Stimulated activated naive CD8-positive, alpha-beta T cell treated with anti-CD3 and anti-CD28 coated beads, Interleukin-15, amount 100 ng/mL, for 72 hours (primary cell): Measurements from ENCODE around the gene PRR12.

Experiments
- ATAC-seq: fragments of 150-1000 bp; cut with Tn5 transposase; 2 replicates; pipeline ENCODE4 v1.10.0; 2021; ENCODE audit warnings: mild to moderate bottlenecking, moderate library complexity
- DNase-seq, 2 donors: peaks; one replicate each; pipeline ENCODE4 v3.0.0; 2021 to 2022
- H3K27ac Mint-ChIP-seq, 2 donors: one replicate each; pipeline ENCODE4 v1.8.0; 2022; ENCODE audit warnings: mild to moderate bottlenecking in 2 of 2, mixed read lengths in 2 of 2, moderate library complexity in 2 of 2
- H3K27me3 Mint-ChIP-seq: one replicate; pipeline ENCODE4 v1.8.0; 2022; ENCODE audit warnings: mixed read lengths
- H3K4me1 Mint-ChIP-seq: one replicate; pipeline ENCODE4 v1.8.0; 2022; ENCODE audit warnings: mild to moderate bottlenecking, mixed read lengths
- H3K4me3 Mint-ChIP-seq, 2 donors: one replicate each; pipeline ENCODE4 v1.8.0; 2022; ENCODE audit warnings: mild to moderate bottlenecking in 2 of 2, mixed read lengths in 2 of 2, moderate library complexity in 1 of 2
- H3K9me3 Mint-ChIP-seq, 2 donors: one replicate each; pipeline ENCODE4 v1.8.0; 2022; ENCODE audit warnings: mixed read lengths in 2 of 2

The PRR12 gene

DNA sequence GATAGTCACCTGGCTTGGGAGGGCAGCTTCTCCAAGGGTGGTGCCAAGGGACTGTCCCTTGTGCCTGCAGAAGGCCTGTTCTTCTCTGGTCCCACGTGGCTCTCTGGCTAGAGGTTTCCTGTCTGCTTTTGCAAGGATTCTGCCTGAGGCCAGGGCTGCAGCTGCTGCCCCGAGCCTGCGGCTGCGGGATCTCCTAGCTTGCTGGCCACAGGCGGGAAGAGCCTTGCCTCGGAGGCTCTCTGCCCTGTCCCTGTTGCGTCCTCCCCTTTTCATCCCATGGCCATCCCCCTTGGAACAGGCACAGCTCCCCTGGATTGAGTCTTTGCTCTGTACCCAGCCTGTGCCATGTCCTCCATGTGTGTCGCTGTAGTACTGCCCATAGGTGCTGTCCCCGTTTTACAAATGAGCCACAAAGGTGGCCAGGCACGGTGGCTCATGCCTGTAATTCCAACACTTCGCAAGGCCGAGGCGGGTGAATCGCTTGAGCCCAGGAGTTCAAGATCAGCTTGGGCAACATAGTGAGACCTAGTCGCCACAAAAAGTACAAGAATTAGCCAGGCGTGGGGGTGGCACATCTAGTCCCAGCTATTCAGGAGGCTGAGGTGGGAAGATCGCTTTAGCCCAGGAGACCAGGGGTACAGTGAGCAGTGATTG is 65.6 kb downstream of the PRR12 start:
- Mint-ChIP-seq H3K27me3 (no peaks in the 10 kb centered on the region), H3K4me1 (peaks cover 25% of the 10 kb centered on the region), H3K9me3 (no peaks in the 10 kb centered on the region), H3K27ac (peak overlapping the region in 1 of 2 donors; percentile 58), H3K4me3 (no peak overlapping the region)
- DNase-seq, result no peak
- ATAC-seq, result no peak

DNA sequence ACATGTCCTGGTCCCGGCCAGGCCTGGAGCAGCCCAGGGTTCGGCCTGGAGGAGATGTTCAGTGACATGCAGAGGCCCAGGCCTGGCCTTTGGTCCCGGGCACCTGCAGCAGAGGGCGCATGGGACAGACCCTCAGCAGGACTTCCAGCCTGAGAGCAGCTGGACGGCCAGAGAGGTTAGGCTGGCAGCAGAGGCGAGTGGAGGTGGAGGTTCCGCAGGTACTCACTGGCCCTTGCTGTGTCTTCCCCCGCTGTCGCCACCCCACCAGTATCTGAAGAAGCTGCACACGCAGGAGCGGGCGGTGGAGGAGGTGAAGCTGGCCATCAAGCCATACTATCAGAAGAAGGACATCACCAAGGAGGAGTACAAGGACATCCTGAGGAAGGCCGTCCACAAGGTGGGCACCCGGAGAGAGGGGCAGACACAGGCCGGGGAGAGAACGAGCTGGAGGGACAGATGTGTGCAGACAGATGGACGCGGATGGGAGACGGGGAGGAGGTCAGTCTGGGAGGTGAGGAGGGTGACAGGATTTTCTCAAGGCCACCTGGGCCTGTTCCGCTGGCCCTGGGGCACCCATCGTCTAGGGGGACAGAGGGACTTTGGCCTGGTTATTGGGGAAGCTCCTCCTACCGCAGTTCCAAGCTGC is 66.6 kb downstream of the PRR12 start:
- Mint-ChIP-seq H3K4me1 (peaks cover 29% of the 10 kb centered on the region), H3K9me3 (no peaks in the 10 kb centered on the region), H3K4me3 (no peak overlapping the region), H3K27me3 (no peaks in the 10 kb centered on the region), H3K27ac (peak overlapping the region in 1 of 2 donors; percentile 85)
- DNase-seq (no peak), ATAC-seq (no peak)

DNA sequence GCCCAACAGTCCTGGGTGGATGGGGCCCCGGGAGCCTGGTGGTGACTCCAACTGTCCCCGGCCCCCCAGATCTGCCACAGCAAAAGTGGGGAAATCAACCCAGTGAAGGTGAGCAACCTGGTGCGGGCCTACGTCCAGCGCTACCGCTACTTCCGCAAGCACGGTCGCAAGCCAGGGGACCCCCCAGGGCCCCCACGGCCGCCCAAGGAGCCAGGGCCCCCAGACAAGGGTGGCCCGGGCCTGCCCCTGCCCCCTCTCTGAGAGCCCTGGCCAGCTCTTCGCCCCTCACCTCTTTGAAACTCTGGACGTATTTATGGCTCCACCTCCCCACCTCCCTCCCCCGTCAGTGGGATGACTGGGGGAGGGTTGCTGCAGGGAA is 67.1 kb downstream of the PRR12 start:
- H3K4me1 Mint-ChIP-seq, result peaks cover 34% of the 10 kb centered on the region
- H3K27me3 Mint-ChIP-seq, result no peaks in the 10 kb centered on the region
- no peak overlapping the region for H3K4me3 Mint-ChIP-seq
- no peak for DNase-seq
- no peak for ATAC-seq
- no peak overlapping the region for H3K27ac Mint-ChIP-seq
- H3K9me3 Mint-ChIP-seq, result no peaks in the 10 kb centered on the region

DNA sequence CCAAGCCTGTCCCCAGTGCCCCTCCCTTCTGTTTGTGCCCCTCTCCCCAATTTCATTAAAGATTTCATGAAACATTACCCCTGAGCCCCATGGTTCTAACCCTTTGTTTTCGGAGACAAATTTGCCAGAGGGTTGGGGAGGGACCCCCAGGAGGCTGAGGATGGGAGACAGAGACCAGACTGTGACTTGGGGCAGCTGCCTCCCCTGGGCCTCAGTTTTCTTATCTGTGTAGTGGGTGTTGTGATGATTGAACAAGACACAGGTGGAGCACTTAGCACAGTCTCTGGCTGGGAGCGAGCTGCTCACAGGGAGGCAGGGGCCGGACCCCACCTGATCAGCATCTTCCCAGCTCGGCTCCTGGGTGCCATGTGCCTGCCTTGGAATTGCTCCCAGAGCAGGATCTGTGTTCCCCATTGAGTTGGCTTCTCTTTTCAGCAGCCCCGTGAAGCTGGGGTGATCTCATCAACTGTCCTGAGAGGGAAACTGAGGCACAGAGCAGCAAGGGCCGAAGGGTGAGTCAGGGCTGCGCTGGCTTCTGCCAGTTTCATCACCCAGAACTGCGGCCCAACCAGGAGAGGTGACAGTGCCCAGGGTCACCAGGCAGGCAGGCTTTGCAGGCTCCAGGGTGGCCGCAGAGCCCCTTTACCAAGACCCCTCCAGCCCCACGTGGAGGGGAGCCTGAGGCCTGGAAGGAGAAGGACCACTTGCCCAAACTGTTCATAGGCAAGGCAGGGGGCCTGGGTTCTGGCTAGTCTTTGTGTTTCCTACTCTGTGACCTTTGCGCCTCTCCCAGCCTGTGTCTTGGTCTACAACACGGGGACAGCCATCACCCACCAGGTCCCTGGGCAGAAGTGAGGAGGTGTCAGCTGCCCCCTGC is 67.8 kb downstream of the PRR12 start:
- no peaks in the 10 kb centered on the region for H3K27me3 Mint-ChIP-seq
- H3K27ac Mint-ChIP-seq, result peak overlapping the region in 1 of 2 donors; percentile 92
- peaks cover 41% of the 10 kb centered on the region for H3K4me1 Mint-ChIP-seq
- H3K9me3 Mint-ChIP-seq, result no peaks in the 10 kb centered on the region
- H3K4me3 Mint-ChIP-seq, result no peak overlapping the region
- ATAC-seq, result no peak
- DNase-seq, result no peak

DNA sequence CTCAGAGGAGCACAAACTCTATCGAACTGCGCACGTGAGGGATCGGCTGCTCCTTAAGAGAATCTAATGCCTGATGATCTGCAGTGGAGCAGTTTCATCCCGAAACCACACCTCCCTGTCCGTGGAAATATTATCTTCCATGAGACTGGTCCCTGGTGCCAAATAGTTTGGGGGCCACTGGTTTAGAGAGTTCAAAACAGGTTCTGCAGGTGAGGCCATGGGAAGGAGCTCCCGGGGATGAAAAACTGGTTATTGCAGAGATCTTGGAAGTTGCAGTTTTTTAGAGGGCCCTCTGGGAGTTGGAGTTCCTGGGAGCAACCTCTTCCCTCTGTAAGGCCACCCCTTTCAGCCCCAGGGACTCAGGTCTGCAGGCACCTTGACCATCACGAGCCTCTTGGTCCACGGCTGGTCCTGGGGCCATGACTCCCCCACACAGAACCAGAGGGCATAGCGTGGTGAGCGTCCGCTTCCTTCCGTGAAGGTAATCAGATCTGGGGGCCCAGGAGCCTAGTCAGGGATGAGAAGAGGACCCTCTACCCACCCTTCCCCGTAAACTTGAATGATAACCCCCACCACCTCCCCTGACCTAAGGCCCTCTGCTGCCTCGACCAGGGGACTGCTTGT is 69.5 kb downstream of the PRR12 start:
- no peak overlapping the region for H3K27ac Mint-ChIP-seq
- H3K27me3 Mint-ChIP-seq, result no peaks in the 10 kb centered on the region
- H3K4me3 Mint-ChIP-seq, result no peak overlapping the region
- no peaks in the 10 kb centered on the region for H3K9me3 Mint-ChIP-seq
- ATAC-seq, result no peak
- H3K4me1 Mint-ChIP-seq, result peaks cover 48% of the 10 kb centered on the region
- DNase-seq, result no peak

DNA sequence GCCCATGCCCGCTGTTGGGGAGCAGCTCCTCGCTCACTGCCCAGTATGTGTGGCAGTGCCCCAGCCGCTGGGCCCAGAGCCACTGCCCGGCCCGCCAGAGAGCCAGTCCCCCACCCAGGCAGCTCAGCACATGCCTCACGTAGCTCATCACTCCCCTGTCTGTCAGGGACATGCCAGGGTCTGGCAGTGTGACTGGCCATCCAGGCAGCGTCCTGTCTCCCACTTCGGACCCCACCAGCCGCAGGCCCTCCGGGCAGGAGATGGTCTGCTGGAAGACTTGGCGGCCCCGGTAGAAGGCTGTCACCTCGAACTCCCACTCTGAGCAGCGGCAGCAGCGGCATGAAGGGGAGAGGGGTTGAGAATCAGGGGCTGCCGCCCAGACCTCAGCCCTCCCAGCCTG is 71.0 kb downstream of the PRR12 start:
- Mint-ChIP-seq H3K27ac (no peak overlapping the region), H3K4me1 (peaks cover 57% of the 10 kb centered on the region), H3K9me3 (no peaks in the 10 kb centered on the region), H3K27me3 (no peaks in the 10 kb centered on the region), H3K4me3 (no peak overlapping the region)
- no peak for DNase-seq
- ATAC-seq, result no peak

DNA sequence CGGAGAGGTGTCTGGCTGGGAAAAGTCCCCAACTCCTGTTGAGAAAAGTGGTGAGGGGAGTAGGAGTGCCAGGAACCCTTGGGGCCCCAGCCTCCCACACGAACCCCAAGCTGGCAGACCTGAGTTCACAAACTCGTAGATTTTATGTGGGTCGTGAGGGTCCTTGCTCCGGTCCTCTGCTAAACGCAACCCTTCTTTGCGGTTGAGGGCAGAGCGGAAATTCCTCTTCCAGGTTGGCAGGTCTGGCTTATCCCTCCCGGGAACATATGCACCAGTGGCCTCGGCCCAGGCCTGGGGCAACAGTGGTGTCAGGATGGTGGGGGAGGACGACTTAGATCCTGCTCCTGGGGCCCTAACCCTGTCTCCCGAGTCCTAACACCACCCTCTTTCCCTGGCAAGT is 72.2 kb downstream of the PRR12 start:
- DNase-seq (no peak), ATAC-seq (no peak)
- Mint-ChIP-seq H3K4me1 (peaks cover 56% of the 10 kb centered on the region), H3K27me3 (no peaks in the 10 kb centered on the region), H3K4me3 (peak overlapping the region; percentile 91 to 97), H3K27ac (peak overlapping the region in 1 of 2 donors; percentile 92), H3K9me3 (no peaks in the 10 kb centered on the region)

DNA sequence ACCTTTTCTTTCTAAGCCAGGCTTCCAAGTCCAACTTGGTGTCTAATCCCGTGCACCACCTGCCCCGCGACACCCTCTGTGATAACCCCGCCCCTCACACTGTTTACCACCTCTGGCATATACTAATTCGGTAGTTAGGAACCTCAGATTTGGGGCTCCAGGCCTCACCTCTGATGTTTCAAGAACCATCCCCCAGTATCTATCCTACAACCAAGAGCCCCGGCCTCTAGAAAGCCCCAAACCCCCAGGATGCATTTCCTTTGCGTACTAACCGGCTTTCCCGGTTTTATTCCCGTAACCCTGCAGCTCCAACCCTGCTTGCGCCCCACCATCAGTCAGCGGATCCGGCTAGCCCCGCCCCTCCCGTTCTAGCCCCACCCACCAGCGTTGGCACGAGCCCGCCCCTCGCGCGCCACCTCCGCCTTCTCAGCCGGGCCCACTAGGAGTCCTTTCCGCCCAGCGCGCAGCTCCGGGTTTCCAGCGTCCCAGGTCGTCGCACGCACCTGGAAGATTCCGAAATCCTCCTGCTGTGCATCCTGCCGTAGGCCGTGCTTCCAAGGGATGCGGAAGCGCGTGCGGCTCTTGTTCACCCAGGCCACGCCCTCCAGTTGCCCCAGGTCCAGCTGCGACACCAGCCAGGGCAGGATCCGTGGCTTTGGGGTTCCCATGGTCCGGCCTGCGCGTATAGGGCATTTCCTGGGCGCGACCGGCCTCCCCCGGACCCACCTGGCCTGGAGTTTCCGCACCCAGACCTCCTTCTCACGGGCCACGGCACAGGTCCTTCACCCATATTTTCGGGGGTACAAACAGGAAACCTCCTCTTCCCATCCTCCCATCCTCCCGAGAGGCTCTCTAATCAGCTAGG is 73.4 kb downstream of the PRR12 start:
- Mint-ChIP-seq H3K27me3 (no peaks in the 10 kb centered on the region), H3K27ac (peak overlapping the region; percentile 92 to 97), H3K4me3 (peak overlapping the region; percentile 91 to 97), H3K9me3 (no peaks in the 10 kb centered on the region), H3K4me1 (peaks cover 45% of the 10 kb centered on the region)
- DNase-seq (peak; percentile 82 to 85), ATAC-seq (peak; percentile 74)

DNA sequence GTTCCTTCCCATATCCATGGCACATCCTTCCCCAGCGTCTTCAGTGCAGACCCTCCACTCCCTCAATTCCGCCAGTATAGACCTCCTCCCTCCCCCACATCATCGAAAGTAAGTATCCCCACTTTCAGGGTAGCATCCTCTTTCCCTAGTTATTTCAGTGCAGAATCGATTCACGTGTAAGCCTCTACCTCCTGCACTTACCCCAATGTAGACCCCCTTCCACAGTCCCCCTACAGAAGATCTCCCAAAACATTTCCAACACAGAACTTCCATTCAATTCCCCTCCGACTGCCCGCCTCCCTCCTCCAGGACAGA is 74.0 kb downstream of the PRR12 start:
- peak; percentile 36 to 38 for DNase-seq
- Mint-ChIP-seq H3K4me1 (peaks cover 39% of the 10 kb centered on the region), H3K9me3 (no peaks in the 10 kb centered on the region), H3K27me3 (no peaks in the 10 kb centered on the region), H3K4me3 (peak overlapping the region; percentile 91 to 97), H3K27ac (peak overlapping the region; percentile 92 to 97)
- ATAC-seq, result no peak

DNA sequence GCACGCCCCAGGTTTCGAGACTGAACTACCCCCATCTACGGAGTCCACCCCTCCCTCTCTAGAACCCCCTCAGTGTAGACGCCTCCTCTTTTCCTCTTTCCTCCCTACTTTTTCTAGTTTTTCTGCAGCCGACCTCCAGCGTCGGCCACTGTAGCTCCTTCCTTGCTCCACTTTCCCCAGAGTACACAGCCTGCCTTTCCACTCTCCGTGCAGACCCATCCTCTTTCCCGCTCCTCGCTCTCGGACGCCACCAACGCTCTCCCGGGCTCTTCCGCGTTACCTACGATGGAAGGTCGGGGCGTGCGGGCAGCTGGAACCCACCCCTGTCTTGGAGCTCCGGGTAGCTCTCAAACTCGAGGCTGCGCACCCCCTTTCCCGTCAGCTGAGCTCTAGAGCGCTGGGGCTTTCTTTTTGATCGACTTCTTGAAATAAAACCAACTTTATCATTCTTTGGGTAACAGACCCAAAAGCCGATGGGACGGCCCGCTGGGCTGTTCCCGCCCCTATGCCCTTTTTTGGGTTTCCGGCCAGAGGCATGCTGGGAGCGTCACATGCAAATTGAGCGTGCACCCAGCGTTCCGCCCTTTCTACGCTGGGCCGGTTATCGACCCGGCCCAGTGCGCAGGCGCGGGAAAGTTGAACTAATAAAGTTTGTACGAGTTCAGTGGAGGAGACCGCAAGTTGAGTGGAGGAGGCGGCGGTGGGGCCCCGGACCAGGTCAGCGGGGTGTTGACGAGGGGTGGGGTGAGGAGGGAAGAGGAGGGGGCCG is 74.6 kb downstream of the PRR12 start, which contains the start of the genes BCL2L12 and IRF3:
Gene BCL2L12 (plus strand): TSS at position 583 of the 769 bp plus-strand sequence. CDS start 760 bp downstream, outside the sequence.
Gene IRF3 (minus strand): TSS at position 507 of the 769 bp plus-strand sequence. CDS start 1,019 bp downstream, outside the sequence.
- H3K4me3 Mint-ChIP-seq, result peak within 1 kb of the TSS; percentile 91 to 97
- H3K9me3 Mint-ChIP-seq, result no peaks in the 10 kb centered on the region
- DNase-seq, result peak; percentile 98
- no peaks in the 10 kb centered on the region for H3K27me3 Mint-ChIP-seq
- H3K4me1 Mint-ChIP-seq, result peaks cover 37% of the 10 kb centered on the region
- ATAC-seq, result peak; percentile 91
- H3K27ac Mint-ChIP-seq, result peak within 1 kb of the TSS; percentile 94 to 97

DNA sequence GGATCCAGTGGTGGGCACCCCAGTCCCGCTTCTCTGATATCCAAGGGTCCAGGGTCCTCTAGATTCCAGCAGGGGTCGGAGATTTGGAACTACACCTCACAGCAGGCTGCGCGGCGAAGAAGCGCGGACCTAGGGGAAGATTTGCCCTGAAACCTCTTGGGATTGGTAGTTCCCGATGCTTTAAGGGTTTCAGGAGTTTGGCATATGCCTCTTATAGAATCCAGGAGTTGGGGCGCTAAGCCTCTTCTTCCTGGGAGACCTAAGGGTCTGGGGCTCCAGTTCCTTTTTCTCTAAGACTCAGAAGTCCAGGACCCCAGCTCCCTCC is 75.1 kb downstream of the PRR12 start:
- Mint-ChIP-seq H3K4me1 (peaks cover 37% of the 10 kb centered on the region), H3K4me3 (peak overlapping the region; percentile 91 to 97), H3K27ac (peak overlapping the region; percentile 94 to 97), H3K9me3 (no peaks in the 10 kb centered on the region), H3K27me3 (no peaks in the 10 kb centered on the region)
- no peak for ATAC-seq
- no peak for DNase-seq

DNA sequence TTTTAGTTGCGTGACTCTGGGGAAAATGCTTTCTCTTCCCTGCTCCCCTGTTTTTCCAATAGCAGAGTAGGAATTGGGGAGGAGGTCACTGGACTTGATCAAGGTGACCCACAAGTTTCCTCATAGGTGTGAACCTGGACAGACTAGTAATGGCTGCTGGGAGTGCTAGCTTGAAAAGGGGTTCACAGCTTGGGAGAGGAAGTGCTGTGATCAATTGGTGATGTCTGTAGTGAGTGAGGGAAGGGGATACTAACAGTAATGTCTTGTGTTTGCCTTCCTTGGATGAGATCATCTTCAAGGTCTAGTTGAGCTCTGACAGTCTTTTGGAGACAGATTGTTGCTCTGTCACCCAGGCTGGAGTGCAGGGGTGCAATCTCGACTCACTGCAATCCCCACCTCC is 76.5 kb downstream of the PRR12 start:
- H3K4me1 Mint-ChIP-seq, result peaks cover 42% of the 10 kb centered on the region
- H3K27ac Mint-ChIP-seq, result no peak overlapping the region
- H3K9me3 Mint-ChIP-seq, result no peaks in the 10 kb centered on the region
- H3K27me3 Mint-ChIP-seq, result no peaks in the 10 kb centered on the region
- ATAC-seq, result no peak
- H3K4me3 Mint-ChIP-seq, result peak overlapping the region; percentile 91 to 97
- DNase-seq, result no peak

DNA sequence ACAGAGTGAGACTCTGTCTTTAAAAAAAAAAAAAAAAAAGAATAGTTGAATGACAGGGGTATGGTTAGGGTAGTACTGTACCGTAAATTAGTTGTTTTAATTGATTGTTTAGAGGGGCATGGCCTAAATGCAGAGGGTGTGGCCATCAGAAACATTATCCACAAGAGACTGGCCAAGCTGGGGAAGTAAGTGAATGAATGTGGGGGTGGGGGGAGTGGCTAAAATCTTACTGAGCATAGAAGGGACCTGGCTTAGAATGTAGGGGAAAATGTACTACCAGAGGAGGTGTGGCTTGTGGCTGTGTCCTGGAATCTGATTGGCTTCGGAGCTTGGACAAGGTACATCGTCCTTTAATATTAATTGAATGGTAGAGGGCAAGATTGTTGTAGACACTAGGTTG is 78.5 kb downstream of the PRR12 start:
- no peak for DNase-seq
- H3K4me3 Mint-ChIP-seq, result no peak overlapping the region
- H3K9me3 Mint-ChIP-seq, result no peaks in the 10 kb centered on the region
- H3K27ac Mint-ChIP-seq, result no peak overlapping the region
- H3K27me3 Mint-ChIP-seq, result no peaks in the 10 kb centered on the region
- ATAC-seq, result no peak
- peaks cover 24% of the 10 kb centered on the region for H3K4me1 Mint-ChIP-seq
